ENCODE measurements around the gene LHFPL6. TPM values are rescaled to one million over a fixed set of nuclear protein-coding genes. Genes with fewer than 3 reads are reported as not detected.
A peak's percentile ranks its signal among the peaks of the same experiment; 100 is the strongest.

The LHFPL6 gene
- total RNA-seq, 1 donor from 2014 or later, result 46.0 TPM

DNA sequence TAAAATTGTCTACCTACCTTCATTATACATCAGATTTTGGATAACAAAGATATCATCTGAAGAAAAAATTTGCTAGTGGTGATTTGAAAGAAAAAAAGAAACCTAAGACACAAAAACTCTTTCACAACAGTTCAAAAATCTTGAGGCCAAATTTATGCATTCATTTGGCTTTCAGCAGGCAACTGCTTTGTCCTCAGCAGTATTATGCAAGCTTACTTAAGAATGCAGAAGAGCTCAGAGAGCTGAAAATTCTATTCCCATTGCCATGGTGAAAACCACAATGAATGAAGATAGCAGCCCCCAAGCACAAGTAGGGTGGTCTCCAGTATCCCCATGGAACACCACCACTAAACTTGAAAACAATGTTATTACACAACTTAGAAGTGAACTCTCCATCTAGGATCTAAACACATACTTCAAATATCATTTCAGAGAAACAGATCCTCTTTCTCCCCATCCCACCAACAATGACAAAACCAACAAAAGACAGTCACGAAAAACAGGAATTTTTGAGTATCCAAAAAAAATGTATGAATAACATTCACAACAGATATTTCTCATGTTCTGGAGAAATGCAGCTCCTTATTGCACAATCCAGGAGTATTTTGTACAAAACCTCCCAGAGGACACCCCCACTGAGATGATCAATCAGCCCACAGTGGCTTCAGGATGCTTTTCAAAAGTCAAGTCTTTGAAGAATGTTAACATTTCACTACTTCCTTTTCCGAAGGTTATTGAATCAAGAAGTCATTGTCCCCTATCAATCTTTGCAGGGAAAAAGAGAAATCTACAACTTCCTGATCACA lies 192.7 kb downstream of the LHFPL6 start:
- peak; percentile 38 for DNase-seq

- DNase-seq, result no peak
Measured at GRCh38 chr13:39408512-39408911, 194.5 kb downstream of the LHFPL6 start.

- no peak for DNase-seq
Measured at GRCh38 chr13:39407786-39408185, 195.2 kb downstream of the LHFPL6 start.

DNA sequence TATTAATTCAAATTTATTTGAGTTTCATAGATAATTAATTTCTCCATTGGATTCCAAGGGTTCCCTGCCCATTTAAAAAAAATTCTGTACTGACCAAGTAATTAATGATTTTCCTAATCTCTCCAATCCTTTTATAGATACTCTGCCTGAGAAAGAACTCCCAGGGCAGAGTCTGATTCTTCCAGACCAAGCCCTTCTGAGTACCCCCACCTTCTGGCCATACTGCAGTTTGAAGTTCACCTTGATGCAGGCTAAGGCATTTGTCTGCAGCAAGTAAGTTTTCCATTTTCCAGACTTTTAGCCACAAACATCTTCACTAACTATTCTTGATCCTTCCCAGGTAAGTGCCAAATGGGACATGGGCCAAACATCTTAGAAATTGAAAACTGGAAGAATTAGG lies 195.9 kb downstream of the LHFPL6 start:
- DNase-seq, result no peak

DNA sequence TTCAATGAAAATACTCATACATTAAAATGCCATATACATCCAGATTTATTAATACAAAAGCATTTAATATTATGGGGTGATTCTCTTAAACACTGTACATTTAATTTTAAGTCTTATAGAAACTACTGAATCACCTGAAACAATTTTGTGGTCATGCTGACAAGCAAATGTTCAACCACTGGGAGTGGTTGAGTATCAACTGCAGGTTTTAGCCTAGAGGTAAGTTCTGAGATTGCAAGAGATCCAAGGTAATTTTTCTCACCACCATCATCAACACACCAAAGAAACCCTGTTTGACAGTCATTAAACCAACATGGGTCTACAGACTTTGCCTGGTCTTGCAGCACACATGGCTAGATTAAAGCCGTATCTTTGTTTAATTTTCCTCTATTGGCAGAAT lies 196.3 kb downstream of the LHFPL6 start:
- DNase-seq, result no peak

GRCh38 chr13:39405596-39406205 lies 197.3 kb downstream of the LHFPL6 start:
- DNase-seq, result no peak

GRCh38 chr13:39405107-39405506 lies 197.9 kb downstream of the LHFPL6 start:
- no peak for DNase-seq

DNA sequence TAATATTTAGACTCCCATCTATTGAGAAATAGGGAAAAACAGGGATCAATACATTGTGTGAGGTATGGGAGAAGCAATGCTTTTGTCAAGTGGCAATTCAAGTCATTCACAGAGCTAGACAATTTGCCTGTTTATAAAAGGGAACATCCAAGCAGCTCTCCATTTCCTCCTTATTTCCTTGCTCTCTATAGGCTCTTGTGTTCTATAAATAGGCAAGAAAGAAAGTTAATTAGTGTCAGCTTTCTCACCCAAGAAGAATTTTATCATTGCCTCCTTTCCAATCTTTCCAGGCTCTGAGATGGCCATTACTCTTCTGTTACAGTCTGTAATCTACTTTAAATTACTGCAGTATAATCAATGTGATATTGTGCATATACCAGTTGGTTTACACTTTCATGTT lies 199.9 kb downstream of the LHFPL6 start:
- DNase-seq, result no peak

DNA sequence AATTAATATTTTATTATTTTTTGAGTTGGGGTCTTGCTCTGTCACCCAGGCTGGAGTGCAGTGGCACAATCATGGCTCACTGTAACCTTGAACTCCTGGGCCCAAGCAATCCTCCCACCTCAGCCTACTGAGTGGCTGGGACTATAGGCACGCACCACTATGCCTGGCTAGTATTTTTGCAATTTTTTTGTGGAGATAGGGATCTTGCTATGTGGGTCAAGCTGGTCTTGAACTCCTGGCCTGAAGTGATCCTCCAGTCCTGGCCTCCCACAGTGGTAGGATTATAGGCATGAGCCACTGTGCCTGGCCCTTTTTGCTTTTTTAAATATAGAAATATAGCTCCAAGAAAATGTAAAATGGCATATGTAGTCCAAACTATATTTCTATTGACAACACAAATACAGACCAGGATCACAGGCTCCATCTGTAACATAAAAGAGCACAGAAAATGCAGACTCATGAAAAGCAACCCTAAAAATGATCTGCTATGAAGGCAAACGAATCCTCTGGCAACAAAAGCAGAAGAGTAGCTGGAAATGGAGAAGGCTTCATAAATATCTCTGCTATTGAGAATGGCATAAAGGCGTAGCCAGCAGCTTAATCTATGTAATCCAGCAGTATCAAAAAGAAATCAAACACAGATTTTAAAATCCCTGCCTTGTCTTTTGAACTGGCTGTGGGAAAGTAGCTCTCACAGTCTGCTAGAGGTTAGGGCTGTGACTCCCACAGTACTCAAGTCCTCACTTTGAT lies 200.6 kb downstream of the LHFPL6 start:
- no peak for DNase-seq

- no peak for DNase-seq
Measured at GRCh38 chr13:39401756-39402155, 201.2 kb downstream of the LHFPL6 start.

DNA sequence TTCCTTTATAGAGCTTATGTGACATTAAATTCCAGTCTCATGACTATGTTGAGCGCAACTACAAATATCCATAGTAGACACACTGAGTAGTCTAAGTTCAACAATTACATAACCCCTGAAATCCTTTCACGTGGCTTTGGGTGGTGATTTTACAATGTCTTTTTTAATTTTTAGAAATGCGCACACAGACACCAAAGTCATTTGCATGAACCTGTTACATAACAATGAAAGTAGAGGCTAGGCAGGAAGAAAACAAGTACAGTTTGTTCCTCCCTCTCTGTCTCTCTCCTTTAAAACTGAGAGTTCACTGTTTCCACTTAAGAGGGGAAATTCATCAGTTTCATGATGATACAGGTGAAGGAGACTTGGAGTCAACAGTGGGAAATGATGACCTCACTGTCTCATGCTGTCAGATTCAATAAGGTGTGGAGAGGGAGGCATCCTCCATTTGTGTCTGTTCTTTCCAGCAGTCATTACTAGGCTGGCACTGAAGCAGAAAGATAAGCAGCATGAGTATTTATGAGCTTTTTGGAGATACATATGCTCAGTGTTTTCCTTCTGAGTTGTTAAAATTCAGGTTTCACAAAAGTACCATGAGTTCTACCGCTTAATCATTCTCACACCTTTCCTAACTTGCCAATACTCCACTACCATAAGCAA lies 201.8 kb downstream of the LHFPL6 start:
- no peak for DNase-seq

GRCh38 chr13:39399102-39399501 lies 203.9 kb downstream of the LHFPL6 start:
- no peak for DNase-seq

DNA sequence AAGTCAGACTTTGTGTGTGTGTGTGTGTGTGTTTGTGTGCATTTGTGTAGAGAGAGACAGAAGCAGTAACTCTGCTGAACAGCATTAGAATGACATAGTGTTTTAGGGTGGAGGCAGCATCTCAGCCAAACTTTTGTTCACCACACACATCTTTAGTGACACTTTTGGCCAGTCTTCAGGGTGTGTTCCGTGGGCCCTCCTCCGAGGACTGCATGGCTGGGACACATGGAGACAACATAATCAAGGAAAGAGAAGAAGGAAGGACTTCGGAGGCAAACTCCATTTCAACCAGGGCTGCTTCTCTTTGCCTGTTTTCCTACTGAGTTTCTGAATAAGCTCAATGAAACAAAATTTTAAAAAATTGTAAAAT lies 205.1 kb downstream of the LHFPL6 start:
- DNase-seq, result peak; percentile 31

GRCh38 chr13:39397226-39397895 lies 205.6 kb downstream of the LHFPL6 start:
- DNase-seq, result no peak

- peak; percentile 30 for DNase-seq
Measured at GRCh38 chr13:39394796-39395678, 208.0 kb downstream of the LHFPL6 start.

DNA sequence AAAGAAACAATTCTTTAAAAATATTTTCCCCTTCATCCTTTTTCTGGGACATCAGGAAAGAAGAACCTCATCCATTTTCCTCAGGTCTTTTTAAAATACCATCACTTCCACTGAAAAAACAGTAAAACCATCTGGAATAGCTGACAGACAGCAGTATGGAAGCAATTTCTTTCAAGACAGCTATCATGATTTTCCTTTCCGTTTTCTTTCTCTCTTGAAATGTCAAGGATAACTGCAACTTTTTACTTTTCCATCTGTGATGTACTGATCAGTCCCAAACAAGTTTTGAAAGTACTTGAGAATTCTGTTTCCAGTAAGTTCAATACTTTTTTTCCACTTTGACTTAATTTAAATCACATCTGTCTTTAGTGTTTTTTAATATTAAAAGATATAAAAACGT lies 211.2 kb downstream of the LHFPL6 start:
- DNase-seq, result no peak

DNA sequence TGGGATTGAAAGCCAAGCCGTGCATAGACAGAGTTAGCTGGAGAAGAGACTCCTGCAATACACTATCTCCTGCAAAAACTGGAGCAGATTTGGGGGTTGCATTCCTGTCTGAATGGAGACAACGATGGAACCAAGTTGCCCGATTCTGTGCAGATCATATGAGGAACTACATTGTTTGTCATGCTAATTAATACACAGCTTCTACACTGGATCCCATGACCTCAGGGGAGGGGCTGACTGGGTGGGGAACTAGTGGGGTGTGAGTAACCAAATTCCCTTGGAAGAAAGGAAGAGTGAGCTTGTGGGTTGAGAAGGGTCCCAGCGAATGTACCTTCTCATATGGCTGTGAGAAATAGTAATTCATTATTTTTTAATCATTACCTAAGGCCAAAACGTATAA lies 214.0 kb downstream of the LHFPL6 start:
- DNase-seq, result no peak

- no peak for DNase-seq
Measured at GRCh38 chr13:39385621-39386231, 217.3 kb downstream of the LHFPL6 start.

DNA sequence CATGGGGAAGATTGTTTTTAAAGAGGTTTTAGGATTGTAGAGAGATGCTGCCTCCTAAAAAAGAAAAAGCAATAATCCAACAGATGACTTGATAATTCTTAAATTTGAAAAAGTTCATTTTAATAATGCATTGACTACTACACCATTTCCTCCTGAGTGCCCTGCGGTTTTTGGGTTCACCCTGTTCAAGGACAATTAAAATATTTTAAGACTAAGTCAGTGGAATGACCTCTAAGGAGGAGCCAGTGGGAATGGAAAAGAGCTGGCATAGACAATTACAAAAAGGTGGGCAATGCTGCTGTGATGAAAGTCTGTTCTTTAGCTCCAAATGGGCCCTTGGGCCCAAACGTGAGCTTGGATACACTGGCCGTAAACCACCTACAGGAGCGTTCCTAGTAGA lies 217.8 kb downstream of the LHFPL6 start:
- no peak for DNase-seq

- no peak for DNase-seq
Measured at GRCh38 chr13:39381456-39381855, 221.5 kb downstream of the LHFPL6 start.
